GM20000 (cell line): ENCODE data around the gene PCDHA11.
"Not testable (repeated sequence)": the region's sequence is repeated elsewhere in the genome, so short reads cannot be mapped to it uniquely, and the experiment has no call there.

ENCODE experiments used
- DNase-seq: peaks from one replicate; pipeline ENCODE4 v3.0.0; 2012; ENCODE audit warnings: low spot score
- TF ChIP-seq, protein P1 (sequence below): IDR thresholded peaks from 2 replicates; pipeline ENCODE4 v1.5.1; 2012; ENCODE audit warnings: mild to moderate bottlenecking, control low read depth; ENCODE audit errors: extremely low read depth, missing control alignments

PCDHA11 gene, protein sequence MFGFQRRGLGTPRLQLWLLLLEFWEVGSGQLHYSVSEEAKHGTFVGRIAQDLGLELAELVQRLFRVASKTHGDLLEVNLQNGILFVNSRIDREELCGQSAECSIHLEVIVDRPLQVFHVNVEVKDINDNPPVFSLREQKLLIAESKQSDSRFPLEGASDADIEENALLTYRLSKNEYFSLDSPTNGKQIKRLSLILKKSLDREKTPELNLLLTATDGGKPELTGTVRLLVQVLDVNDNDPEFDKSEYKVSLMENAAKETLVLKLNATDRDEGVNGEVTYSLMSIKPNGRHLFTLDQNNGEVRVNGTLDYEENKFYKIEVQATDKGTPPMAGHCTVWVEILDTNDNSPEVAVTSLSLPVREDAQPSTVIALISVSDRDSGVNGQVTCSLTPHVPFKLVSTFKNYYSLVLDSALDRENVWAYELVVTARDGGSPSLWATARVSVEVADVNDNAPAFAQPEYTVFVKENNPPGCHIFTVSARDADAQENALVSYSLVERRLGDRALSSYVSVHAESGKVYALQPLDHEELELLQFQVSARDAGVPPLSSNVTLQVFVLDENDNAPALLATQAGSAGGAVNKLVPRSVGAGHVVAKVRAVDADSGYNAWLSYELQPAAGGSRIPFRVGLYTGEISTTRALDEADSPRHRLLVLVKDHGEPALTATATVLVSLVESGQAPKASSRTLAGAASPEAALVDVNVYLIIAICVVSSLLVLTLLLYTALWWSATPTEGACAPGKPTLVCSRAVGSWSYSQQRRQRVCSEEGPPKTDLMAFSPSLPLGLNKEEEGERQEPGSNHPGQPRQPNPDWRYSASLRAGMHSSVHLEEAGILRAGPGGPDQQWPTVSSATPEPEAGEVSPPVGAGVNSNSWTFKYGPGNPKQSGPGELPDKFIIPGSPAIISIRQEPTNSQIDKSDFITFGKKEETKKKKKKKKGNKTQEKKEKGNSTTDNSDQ

DNA sequence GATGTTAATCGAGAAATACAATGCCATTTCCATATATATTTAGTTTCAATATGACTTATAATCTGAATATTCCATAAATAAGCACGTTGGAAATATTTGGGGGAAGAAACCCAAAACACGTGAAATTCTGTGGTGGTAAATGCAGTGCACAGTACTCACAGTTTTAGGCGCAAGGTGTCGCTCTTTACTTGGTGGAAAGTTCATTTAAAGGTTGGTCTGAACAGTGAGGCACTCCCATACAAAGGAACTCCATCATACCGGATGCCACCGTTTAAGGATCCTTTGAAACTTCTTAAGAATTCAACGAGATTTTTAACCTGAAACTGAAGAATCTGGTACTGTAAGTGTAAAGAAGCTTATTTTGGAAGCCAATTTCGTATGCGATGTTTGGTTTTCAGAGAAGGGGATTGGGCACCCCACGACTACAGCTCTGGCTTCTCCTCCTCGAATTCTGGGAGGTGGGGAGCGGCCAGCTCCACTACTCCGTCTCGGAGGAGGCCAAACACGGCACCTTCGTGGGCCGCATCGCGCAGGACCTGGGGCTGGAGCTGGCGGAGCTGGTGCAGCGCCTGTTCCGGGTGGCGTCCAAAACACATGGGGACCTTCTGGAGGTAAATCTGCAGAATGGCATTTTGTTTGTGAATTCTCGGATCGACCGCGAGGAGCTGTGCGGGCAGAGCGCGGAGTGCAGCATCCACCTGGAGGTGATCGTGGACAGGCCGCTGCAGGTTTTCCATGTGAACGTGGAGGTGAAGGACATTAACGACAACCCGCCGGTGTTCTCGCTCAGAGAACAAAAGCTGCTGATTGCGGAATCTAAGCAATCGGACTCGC lies at the start of gene PCDHA11:
PCDHA11 (plus strand) TSS at position 237 of the 834 bp plus-strand sequence; CDS start at position 384, 147 bp downstream.
- TF ChIP-seq, protein P1, sequence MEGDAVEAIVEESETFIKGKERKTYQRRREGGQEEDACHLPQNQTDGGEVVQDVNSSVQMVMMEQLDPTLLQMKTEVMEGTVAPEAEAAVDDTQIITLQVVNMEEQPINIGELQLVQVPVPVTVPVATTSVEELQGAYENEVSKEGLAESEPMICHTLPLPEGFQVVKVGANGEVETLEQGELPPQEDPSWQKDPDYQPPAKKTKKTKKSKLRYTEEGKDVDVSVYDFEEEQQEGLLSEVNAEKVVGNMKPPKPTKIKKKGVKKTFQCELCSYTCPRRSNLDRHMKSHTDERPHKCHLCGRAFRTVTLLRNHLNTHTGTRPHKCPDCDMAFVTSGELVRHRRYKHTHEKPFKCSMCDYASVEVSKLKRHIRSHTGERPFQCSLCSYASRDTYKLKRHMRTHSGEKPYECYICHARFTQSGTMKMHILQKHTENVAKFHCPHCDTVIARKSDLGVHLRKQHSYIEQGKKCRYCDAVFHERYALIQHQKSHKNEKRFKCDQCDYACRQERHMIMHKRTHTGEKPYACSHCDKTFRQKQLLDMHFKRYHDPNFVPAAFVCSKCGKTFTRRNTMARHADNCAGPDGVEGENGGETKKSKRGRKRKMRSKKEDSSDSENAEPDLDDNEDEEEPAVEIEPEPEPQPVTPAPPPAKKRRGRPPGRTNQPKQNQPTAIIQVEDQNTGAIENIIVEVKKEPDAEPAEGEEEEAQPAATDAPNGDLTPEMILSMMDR, result no peak
- no peak for DNase-seq

DNA sequence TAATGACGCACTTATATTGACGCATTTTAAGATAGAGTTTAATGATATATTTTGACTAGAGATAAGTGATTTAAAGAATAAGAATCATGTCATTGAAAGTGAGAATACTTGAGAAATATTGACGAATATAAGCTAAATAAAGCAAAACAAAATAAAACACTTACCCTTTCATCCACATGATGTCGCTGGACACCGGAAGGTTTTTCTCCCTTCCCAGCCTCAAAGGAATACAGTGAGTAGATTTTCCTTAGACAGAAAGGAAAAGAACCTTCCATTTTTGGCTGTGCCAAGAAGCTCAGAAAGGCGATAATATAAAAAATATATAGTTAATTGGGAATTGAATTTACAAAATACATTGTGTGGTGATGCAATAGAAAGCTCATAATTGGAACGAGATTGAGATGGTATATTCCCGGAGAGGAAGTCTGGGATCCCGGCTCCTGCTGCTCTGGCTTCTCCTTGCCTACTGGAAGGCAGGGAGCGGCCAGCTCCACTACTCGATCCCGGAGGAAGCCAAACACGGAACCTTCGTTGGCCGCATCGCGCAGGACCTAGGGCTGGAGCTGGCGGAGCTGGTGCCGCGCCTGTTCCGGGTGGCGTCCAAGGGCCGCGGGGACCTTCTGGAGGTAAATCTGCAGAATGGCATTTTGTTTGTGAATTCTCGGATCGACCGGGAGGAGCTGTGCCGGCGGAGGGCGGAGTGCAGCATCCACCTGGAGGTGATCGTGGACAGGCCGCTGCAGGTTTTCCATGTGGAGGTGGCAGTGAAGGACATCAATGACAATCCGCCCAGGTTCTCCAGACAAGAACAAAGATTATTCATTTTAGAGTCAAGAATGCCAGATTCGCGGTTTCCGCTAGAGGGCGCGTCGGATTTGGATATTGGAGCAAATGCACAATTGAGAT lies 47.1 kb upstream of the PCDHA11 start, which contains the start of gene PCDHA5:
PCDHA5 (plus strand) TSS at position 239 of the 906 bp plus-strand sequence.
- TF ChIP-seq, protein P1, result peak; percentile 17
- DNase-seq, result no peak

DNA sequence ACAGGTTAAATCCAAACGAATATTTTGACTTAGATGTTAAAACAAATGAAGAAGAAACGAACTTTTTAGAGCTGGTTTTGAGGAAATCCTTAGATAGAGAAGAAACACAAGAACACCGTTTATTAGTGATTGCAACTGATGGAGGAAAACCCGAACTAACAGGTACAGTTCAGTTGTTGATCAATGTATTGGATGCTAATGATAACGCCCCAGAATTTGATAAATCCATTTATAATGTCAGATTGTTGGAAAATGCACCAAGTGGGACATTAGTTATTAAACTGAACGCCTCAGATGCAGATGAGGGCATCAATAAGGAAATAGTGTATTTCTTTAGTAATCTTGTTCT lies 46.5 kb upstream of the PCDHA11 start:
- DNase-seq, result no peak
- TF ChIP-seq, protein P1, result no peak

DNA sequence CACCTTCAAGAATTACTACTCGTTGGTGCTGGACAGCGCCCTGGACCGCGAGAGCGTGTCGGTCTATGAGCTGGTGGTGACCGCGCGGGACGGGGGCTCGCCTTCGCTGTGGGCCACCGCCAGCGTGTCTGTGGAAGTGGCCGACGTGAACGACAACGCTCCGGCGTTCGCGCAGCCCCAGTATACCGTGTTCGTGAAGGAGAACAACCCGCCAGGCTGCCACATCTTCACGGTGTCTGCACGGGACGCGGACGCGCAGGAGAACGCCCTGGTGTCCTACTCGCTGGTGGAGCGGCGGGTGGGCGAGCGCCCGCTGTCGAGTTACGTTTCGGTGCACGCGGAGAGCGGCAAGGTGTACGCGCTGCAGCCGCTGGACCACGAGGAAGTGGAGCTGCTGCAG lies 45.8 kb upstream of the PCDHA11 start:
- not testable (repeated sequence) for DNase-seq

DNA sequence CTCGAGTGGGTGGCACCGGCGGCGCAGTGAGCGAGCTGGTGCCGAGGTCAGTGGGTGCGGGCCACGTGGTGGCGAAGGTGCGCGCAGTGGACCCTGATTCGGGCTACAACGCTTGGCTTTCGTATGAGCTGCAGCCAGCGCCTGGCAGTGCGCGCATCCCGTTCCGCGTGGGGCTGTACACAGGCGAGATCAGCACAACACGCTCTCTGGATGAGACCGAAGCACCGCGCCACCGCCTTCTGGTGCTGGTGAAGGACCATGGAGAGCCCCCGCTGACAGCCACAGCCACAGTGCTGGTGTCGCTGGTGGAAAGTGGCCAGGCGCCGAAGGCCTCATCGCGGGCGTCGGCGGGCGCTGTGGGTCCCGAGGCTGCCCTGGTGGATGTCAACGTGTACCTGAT lies 45.3 kb upstream of the PCDHA11 start:
- TF ChIP-seq, protein P1, result no peak
- DNase-seq, result no peak

DNA sequence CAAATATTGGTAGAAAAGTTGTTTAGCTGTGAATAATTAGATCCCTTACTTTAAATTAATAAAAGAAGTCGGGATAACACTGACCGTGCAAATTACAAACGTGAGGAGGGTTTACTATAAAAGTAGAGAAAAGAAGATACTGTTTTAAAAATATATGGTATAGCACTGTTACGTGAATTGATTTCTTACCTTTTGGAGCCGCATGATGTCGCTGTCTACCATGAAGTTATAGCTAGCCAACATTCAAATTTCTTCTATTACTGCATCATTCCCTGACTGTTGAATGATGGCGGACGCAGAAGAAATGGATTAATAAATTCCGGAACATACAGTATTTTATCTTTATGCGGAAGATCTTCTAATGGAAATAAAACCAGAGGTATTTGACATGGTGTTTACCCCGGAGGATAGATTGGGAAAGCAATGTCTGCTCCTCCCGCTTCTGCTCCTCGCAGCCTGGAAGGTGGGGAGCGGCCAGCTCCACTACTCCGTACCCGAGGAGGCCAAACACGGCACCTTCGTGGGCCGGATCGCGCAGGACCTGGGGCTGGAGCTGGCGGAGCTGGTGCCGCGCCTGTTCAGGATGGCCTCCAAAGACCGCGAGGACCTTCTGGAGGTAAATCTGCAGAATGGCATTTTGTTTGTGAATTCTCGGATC lies 40.9 kb upstream of the PCDHA11 start, which contains the start of gene PCDHA6:
PCDHA6 (plus strand) TSS at position 257 of the 658 bp plus-strand sequence; CDS start at position 389, 132 bp downstream.
- DNase-seq, result no peak
- TF ChIP-seq, protein P1, result no peak
